GM21529 (cell line): ENCODE data around the gene TSPAN17.

Experiments
- ATAC-seq: cut with Tn5 transposase; IDR thresholded peaks from one replicate; pipeline ENCODE4 v1.9.1; 2021; ENCODE audit not compliant: unreplicated experiment

TSPAN17 gene

DNA sequence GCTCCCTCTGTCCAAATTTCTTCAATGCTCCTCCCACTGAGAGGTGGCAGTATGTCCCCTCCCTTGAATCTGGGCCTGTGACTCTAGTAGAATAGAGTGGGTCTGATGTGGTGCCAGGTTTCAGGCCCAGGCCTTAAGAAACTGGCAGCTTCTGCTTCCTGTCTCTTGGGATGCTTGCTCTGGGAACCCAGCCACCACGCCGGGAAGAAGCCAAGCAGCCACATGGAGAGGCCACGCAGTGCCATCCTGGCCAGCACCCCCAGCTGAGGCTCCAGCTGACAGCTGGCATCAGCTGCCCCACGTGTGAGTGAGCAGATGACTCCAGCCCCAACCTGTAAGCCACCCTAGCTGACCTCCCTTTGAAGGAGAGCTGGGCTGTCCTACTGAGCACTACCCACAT is 7.3 kb upstream of the TSPAN17 start:
- ATAC-seq: no peak

DNA sequence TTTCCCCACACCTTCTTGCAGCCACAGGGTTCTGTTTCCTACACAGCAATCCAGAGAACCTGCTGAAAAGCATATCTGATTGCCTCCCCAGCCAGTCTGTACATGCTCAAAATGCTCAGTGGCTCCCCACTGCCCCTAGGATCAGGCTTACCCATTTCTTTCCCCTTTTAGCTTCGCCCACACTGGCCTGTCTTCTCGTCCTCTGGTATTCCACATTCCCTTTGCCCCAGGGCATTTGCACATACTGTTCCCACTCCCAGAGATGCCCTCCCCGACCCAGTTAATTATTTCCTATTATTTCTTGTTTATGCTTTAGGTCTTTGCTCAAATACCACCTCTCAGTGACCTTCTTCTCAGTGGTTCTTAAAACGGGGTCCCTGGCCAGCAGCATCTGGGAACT is 6.7 kb upstream of the TSPAN17 start:
- no peak for ATAC-seq

DNA sequence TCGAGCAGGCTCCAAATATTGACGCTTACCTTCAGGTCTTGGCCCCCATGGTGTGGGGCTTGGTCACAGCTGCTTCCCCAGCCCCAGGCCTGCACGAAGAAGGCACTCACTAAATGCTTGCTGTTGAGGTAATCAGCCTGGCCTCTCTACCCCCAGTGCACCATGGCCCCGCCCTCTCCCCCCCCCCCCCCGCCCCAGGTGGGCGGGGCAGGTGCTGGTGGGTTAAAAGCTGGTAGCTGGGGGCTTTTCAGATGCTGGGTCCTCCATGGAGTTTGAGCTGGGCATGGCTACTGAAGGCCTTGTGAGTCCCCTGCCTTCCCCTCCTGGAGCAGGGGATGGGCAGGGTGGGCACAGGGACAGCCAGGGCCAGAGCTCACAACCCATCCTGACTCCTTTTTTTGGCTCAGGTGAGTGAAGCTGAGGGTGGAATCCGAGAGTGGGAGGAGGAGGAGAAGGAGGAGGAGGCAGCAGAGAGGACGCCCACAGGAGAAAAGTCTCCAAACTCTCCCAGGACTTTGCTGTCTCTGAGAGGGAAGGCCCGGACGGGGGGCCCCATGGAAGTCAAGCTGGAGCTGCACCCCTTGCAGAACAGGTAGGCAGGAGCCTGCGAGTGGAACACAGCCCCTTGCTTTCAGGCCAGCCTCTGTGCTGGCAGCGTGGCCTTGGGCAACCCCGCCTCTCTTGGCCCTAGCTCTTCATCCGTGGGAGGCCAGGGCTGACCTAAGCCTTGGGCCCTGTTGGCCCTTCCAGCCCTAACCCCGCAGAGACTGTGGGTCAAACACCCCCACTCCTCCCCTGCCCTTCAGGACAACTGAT is 4.4 kb upstream of the TSPAN17 start:
- no peak for ATAC-seq

DNA sequence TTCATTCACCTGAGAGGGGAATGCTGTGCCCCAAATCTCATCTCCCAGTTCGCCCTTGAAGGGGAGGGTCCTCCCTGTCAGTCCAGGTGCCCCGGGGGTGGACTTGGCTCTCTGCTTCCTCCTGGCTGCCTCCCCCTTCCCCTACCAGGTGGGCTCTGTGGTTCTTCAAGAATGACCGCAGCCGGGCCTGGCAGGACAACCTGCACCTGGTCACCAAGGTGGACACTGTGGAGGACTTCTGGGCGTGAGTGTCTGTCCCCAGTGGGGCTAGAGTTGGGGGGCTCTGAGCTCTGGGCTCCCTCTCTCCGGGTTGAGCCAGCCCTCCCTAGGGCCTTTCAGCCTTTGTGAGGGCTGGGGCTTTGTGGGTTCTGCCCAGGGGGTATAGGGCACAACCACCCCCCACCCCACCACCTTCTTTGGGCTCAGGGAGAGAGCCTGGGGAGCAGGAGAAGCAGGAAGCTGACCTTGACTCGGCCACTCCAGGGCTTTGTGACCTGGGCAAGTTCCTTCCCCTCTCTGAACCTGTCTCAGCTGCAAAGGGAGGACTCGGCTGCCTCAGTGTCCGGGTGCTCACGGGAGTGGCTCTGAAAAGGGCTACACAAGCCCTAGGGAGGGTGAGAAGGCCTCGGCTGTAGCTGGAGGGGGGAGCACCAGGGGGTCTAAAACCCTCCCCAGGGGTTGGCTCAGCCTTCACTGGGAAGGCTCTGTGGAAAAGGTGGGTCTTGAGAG is 3.6 kb upstream of the TSPAN17 start:
- no peak for ATAC-seq

DNA sequence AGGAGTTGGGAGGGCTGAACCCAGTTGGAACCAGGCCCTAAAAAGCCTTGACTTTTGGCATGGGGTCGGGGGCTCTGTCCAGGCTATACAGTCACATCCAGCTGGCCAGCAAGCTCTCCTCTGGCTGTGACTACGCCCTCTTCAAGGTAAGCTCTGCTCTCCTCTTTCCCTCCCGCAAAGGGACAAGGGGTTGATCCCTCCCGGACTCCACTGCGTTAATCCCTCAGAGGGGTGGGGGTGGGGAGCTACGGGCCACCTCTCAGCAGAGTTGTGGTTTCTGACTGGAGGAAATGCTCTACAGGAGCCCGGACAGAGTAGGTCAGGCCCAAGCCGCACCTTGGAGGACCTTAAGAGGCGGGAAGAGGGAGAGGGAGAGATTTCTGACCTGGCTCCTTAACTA is 3.0 kb upstream of the TSPAN17 start:
- ATAC-seq: no peak

DNA sequence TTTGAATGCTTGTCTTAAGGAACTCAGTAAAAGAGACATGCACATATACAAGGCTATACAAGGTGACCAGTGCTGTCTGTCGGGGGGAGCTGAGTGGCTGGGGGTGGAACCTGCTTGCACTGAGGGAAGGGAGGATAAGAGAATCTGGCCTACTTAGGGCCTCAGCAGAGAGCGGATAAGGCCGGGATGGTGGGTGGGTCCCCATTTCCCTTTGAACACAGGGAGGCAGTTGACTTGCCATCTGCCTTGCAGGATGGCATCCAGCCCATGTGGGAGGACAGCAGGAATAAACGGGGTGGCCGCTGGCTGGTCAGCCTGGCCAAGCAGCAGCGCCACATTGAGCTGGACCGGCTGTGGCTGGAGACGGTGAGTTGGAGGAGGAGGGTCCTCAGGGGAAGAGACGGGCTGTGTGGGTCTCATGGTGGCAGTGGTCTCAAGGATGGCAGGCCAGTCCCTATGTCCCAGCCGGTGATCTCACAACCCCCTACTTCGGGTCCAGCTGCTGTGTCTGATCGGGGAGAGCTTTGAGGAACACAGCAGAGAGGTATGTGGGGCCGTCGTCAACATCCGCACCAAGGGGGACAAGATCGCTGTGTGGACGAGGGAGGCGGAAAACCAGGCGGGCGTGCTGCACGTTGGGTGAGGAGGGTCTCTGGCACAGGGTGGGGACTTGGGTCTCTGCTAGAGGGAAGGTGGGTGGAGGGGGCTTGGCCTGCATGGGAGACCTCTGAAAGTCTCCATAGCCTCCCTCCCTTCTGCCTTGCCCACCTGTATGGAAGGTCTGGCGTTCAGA is 2.2 kb upstream of the TSPAN17 start:
- ATAC-seq: no peak

DNA sequence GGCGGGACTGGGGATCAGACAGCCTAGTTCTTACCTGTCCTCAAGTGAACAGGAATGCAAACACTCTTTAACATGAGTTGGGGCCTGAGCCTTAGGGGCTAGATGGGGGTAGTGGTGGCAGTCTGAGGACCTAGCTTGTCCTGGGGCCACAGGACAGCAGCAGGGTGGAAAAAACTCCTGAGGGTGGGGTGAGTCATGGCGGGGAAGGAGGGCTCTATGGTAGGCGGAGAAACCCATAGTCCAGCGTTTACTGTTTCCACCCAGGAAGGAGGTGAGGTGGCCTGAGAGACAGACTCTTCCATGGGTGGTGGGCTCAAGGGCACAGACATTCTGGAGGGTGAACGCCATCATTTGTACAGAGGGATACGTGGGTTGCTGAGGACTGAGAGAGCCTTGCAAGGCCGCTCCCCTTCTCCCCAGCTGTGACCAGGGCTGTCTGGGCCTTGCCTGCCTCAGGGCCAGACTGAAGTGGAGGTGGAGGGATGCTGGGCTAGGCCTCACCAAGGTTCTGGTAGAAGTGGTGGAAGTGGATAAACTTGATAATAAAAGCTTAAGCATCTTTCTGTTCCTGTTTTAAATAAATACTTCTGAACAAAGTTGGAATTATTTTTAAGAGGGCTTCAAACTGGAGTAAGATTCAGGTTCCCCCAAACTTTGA is 1.1 kb upstream of the TSPAN17 start:
- ATAC-seq: no peak

DNA sequence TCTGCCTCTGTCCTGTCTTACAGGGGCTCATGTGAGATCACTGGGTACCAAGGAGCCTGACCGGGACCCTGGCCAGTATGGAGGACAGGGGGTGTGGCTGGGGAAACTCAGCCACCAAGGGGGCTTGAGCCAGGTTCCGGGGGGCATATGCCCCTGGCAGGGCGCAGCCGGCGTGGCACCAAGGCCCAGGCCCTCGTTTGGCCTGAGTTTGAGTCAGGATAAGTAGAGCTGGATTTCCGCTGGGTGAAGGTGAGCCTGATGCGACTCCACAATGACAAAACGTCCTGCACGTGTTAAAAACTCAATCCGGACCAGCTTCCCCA is 616 bp upstream of the TSPAN17 start:
- no peak for ATAC-seq

DNA sequence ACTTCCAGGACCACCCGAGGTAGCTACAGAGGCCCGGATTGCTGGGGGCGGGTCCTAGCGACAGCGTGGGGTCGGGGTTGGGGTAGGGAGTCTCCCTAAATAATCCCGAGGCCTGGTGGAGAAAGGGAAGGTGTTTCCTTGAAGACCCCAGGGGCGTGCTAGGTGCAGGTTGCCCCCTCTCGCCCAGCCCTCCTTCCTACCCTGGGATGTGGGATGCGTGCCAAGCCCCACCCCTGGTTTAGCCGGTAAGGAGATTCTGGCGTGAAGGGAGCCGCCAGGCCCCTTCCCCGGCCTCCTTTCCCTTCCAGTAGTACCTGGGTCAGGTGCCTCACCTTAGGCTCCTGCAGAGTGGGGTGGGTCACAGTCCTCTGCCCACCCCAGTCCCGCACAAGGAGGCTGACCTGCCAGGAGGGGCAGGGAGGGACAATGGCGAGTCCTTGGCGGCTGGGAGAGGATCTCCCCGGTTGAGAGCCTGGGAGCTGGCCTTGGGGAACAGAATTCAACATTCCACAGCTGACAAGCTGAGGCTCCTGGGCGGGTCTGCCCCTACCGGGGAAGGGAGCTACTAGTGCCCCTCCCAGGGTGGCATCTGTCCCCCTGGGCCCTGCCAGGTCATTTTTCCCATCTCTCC is 674 bp downstream of the TSPAN17 start:
- no peak for ATAC-seq

DNA sequence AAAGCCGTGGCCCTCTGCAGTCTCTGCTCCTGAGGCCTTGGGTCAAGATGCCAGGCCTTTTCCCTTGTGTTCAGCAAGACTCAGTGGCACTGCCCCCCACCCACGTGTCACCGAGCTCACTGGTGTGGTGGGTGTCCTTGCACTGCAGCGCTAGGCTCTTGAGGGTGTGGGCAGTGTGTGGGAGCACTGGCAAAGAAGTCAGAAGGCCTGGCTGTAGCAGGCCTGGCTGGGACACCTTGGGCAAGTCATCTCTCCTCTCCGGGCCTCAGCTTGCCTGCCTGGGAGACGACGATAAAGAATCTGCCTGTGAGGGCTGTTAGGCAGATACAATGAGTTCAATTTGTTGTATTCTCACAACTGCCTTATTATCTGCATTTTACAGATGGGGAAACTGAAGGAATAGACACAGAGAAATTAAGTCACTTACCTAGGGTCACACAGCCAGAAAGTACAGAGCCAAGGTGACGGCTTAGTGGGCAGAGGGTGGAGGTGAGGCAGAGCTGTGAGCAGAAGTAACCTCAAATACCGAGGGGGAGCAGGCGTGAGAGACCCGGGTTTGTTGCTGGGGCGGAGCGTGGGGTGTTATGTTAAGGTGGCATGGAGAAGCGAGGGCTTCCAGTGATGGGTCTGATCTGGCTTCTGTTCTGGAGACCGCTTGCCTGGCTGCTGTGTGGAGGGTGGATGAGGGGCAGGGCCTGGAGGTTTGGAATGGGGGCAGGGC is 1.4 kb downstream of the TSPAN17 start:
- no peak for ATAC-seq

DNA sequence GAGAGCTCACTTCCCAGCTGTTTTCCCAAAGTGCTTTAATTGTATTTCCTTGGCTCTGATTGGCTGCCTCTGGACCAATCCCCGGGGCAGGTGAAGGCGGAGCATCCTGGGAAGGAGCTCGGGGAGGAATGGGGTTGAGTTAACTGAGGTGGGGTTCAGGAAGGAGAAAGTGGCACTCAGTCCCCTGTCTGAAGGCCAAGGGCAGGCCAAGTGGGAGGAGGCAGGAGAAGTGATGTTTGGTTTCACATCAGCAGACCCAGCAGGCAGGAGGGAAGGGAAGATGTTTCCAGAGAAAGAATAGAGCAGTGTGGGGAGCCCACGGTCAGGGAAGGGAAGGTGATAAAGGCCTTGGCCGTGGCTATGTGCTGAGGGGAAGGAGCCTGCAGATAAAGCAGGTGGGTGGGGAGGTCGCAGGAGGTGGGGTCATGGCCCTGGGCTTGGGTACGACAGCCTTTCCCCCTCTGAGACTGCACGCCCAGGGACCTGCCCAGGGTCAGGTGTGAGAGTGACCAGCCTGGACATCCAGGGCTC is 3.1 kb downstream of the TSPAN17 start:
- ATAC-seq: no peak

DNA sequence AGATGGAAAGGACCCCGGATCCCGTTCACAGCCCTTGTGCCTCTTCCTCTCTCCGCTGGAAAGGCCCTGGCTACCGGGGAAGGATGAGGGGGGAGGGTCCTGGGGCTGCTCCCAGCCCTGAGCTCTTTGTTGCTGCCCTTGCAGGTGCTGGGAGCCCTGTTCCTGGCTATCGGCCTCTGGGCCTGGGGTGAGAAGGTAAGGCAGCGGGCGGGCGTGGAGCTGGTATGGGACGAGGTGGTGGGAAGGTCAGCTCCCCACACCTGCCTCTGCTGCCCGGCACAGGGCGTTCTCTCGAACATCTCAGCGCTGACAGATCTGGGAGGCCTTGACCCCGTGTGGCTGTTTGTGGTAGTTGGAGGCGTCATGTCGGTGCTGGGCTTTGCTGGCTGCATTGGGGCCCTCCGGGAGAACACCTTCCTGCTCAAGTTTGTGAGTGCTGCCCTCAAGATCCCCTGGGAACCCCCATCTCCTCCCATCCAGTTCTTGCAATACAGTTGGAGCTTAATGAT is 4.2 kb downstream of the TSPAN17 start:
- ATAC-seq: no peak

DNA sequence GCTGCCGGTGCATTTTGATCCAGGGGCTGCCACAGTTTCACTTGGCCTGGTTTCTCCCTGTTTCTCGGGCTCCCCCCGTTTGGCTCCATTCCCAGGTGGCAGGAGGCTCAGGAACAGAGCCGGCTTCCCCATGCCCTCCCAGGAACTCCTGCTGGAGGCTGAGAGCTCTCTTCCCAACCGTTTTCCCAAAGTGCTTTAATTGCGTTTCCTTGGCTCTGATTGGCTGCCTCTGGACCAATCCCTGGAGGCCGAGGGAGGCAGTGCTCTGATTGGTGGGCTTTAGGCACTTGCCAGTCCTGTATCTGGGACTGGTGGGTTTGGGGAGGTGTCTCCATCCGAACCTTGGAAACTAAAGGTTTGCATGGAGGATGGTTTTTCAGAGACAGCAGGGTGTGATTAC is 4.9 kb downstream of the TSPAN17 start:
- ATAC-seq: no peak

DNA sequence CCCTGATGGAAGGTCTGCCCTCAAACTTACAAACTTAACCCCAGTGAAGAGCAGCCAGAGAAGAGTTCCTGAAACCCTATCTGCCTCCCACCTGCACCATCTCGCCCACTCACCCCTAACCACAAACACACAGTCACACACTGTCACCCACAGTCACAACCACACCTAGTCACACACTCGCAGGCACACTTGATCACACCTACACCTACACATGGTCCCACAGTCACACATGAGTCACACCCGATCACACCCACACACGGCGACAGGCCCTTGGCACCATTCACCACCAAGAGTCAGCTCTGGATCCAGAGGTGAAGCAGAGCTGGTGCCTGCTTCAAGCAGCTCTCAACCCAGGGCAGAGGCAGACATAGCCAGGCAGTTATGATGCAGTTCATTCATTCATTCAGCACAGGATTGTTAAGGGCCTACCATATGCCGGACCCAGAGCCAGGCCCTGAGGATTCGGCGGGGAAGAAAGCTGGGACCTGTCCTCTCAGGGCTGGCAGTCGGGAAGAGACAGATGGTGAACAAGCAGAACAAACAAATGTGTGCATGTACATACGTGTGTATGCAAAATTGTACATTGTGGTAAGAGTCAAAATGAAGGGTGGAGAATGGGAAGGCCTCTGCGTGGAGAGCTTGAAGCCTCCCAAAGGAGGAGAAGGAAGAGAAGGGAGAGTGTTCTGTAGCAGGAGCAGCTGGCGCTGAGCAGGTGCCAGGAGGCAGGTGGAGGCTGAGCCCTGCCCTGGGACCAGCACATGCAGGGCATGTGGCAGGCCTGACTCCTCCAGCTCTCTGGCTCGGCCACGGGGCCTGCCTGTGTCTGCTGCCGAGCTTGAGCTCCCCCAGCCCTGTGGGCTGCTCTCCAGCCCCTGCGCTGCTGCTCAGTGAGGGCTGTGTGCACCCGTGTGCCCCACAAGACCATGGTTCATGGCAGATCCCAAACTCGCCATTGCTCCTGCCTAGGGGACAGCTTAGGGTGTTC is 6.4 kb downstream of the TSPAN17 start:
- ATAC-seq: no peak

DNA sequence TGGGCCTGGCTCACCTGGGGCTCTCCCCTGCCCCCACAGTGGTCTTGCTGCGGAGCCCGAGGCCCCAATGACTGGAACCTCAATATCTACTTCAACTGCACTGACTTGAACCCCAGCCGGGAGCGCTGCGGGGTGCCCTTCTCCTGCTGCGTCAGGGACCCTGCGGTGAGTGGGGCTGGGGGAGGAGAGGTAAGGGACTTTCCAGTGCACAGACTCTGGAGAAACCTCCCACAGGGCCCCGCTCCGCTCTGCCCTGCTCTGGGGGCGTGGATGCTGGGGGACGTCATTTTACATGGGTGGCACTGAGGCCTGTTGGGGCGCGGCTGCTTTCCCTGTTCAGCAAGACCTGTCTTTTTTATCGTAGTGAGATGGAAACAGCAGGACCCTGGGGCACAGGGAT is 7.6 kb downstream of the TSPAN17 start:
- ATAC-seq: no peak

DNA sequence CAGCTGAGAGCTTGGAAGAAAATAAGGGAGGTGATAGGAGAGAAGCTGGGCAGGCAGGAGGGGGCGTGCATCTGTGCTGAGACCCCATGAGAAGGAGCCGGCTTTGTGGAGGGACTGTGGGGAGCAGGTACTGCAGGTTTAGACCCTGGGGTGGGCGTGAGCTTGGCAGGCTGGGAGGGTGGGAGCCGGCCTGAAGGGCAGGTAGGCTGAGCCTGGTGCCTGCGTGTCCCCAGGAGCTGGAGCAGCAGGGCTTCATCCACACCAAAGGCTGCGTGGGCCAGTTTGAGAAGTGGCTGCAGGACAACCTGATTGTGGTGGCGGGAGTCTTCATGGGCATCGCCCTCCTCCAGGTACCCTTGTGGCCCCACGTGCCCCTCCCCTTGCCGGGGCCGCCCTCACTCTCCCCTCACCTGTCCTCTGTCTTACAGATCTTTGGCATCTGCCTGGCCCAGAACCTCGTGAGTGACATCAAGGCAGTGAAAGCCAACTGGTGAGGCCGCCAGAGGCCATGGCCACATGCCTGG is 9.2 kb downstream of the TSPAN17 start:
- ATAC-seq: no peak

DNA sequence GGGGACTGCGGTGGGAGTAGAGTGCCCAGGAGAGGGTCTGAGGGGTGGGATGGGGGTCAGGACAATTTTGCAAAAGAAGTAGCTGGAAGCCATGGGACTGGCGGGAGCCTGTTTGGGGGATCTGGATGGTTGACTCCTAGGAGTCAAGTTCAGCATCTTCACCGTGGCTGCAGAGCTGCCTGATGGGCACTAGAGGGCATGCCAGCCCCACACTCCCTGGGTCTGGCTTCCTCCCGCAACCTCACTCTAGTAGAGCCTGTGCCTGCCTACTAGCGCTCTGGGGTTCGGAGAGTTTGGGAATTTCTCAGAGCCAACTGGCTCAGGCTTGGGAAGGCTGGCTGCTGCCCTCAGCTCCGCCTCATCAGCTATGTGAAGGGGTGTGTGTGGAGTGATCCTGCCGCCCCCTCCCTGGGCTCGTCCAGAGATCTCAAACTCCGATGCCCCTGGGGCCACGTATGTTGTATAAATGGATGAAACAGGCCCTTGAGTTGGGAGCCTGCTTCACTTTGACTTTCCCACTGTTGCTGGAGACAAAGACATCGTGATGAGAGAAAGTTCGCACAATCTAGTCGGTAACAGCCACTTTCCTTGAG is 10.8 kb downstream of the TSPAN17 start:
- peak; percentile 54 for ATAC-seq
